Glutamatergic neuron (in vitro differentiated cells): Measurements from ENCODE around the gene FBXO11. TPM values are rescaled to one million over a fixed set of nuclear protein-coding genes. Genes with fewer than 3 reads are reported as not detected.

Experiments
- DNase-seq: peaks from one replicate; pipeline ENCODE4 v3.0.0; 2022
- H3K27ac Mint-ChIP-seq: one replicate; pipeline ENCODE4 v1.8.0; 2020; ENCODE audit warnings: mild to moderate bottlenecking, mixed read lengths, inconsistent platforms; ENCODE audit not compliant: unreplicated experiment
- H3K27me3 Mint-ChIP-seq: one replicate; pipeline ENCODE4 v1.8.0; 2020; ENCODE audit warnings: mild to moderate bottlenecking, moderate library complexity, mixed read lengths, inconsistent platforms; ENCODE audit not compliant: unreplicated experiment
- H3K36me3 Mint-ChIP-seq: one replicate; pipeline ENCODE4 v1.8.0; 2020; ENCODE audit warnings: mild to moderate bottlenecking, mixed read lengths, inconsistent platforms; ENCODE audit not compliant: unreplicated experiment
- H3K4me1 Mint-ChIP-seq: one replicate; pipeline ENCODE4 v1.8.0; 2020; ENCODE audit warnings: mild to moderate bottlenecking, low read depth, mixed read lengths, inconsistent platforms; ENCODE audit not compliant: unreplicated experiment
- H3K4me3 Mint-ChIP-seq: one replicate; pipeline ENCODE4 v1.8.0; 2020; ENCODE audit warnings: mild to moderate bottlenecking, mixed read lengths, inconsistent platforms; ENCODE audit not compliant: unreplicated experiment
- H3K9me3 Mint-ChIP-seq: one replicate; pipeline ENCODE4 v1.8.0; 2020; ENCODE audit warnings: mild to moderate bottlenecking, moderate library complexity, mixed read lengths, inconsistent platforms; ENCODE audit not compliant: unreplicated experiment
- total RNA-seq: library from RNA; stranded (reverse); fragmentation: NEBNext Ultra II Directional; extraction: Animal tissue kit (Norgen Biotek cat#: 25700); gene quantifications from one replicate; pipeline ENCODE4 v1.2.1, GENCODE V29; 2021; ENCODE audit not compliant: unreplicated experiment
- TF ChIP-seq, protein P1 (sequence below): fragments of 200-600 bp; sonication (generic); IDR thresholded peaks from one replicate; pipeline ENCODE4 v1.5.0; 2021; ENCODE audit not compliant: partially characterized antibody, unreplicated experiment

Gene FBXO11
- total RNA-seq, 1 donor from 2014 or later = 135 TPM

DNA sequence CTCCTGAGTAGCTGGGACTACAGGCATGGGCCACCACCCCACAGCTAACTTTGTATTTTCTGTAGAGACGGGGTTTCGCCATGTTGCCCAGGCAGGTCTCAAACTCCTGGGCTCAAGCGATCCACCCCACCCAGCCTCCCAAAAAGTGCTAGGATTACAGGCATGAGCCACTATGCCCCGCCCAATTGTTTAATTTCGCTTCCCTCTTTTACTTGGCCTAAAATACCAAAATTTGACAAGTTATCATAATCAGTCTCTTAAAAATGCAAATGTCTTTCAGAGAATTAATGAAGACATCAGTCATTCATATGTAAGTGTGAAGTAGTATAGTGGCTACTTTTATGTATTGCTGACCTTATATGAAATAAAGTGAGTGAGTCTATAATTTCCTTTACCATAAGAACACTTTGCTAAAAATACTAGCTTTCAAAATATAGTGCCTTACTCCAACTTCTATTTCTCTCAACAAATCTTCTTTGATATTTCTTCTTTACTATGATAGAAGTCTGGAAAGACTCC, 9.8 kb downstream of the FBXO11 start:
- TF ChIP-seq, protein P1, sequence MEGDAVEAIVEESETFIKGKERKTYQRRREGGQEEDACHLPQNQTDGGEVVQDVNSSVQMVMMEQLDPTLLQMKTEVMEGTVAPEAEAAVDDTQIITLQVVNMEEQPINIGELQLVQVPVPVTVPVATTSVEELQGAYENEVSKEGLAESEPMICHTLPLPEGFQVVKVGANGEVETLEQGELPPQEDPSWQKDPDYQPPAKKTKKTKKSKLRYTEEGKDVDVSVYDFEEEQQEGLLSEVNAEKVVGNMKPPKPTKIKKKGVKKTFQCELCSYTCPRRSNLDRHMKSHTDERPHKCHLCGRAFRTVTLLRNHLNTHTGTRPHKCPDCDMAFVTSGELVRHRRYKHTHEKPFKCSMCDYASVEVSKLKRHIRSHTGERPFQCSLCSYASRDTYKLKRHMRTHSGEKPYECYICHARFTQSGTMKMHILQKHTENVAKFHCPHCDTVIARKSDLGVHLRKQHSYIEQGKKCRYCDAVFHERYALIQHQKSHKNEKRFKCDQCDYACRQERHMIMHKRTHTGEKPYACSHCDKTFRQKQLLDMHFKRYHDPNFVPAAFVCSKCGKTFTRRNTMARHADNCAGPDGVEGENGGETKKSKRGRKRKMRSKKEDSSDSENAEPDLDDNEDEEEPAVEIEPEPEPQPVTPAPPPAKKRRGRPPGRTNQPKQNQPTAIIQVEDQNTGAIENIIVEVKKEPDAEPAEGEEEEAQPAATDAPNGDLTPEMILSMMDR = no peak
- no peak overlapping the region for H3K4me3 Mint-ChIP-seq
- no peaks in the 10 kb centered on the region for H3K36me3 Mint-ChIP-seq
- peaks cover 30% of the 10 kb centered on the region for H3K4me1 Mint-ChIP-seq
- no peak for DNase-seq
- no peaks in the 10 kb centered on the region for H3K9me3 Mint-ChIP-seq
- no peak overlapping the region for H3K27ac Mint-ChIP-seq
- H3K27me3 Mint-ChIP-seq = no peaks in the 10 kb centered on the region

DNA sequence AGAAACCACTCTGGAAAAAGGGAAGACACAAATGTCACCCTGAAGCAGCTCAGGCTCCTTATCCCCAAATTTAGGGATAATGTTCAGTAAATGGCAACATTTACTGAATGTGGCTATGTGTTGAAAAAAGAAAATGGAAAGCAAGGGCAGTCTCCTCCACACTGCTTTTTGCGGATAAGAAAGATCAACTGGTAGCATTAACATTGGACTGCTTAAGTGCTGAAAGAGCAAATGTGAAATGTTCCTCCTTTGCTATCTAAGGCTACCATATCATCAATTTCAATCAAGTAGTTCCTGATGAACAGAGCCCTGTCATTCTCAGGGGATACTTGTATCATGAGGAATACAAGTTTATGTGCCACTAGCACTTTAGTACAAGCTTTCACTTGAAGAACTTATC, 12.5 kb downstream of the FBXO11 start:
- TF ChIP-seq, protein P1 = no peak
- H3K9me3 Mint-ChIP-seq = no peaks in the 10 kb centered on the region
- no peaks in the 10 kb centered on the region for H3K27me3 Mint-ChIP-seq
- H3K4me1 Mint-ChIP-seq = peaks cover 28% of the 10 kb centered on the region
- no peak for DNase-seq
- H3K36me3 Mint-ChIP-seq = no peaks in the 10 kb centered on the region
- no peak overlapping the region for H3K4me3 Mint-ChIP-seq
- no peak overlapping the region for H3K27ac Mint-ChIP-seq

DNA sequence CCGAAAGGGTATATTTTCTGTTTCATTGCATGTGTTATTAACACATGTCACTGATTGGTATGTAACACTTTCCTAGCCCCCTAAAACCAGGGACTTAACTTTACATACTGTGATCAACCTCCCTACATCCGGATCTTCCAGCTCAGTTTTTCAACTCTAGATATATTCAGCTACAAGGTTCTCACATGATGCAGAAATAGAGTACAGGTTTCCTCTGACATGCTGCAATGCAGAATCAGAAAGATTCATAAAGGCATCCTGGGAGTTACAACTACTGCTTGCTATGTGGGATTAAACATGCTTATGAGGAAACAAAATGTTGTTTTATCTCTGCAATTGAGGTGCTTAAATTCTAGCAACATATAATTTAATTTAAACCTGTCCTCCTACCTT, 14.0 kb downstream of the FBXO11 start:
- no peak overlapping the region for H3K4me3 Mint-ChIP-seq
- no peaks in the 10 kb centered on the region for H3K27me3 Mint-ChIP-seq
- H3K36me3 Mint-ChIP-seq = no peaks in the 10 kb centered on the region
- no peak overlapping the region for H3K27ac Mint-ChIP-seq
- DNase-seq = no peak
- peaks cover 23% of the 10 kb centered on the region for H3K4me1 Mint-ChIP-seq
- H3K9me3 Mint-ChIP-seq = no peaks in the 10 kb centered on the region
- TF ChIP-seq, protein P1 = no peak

DNA sequence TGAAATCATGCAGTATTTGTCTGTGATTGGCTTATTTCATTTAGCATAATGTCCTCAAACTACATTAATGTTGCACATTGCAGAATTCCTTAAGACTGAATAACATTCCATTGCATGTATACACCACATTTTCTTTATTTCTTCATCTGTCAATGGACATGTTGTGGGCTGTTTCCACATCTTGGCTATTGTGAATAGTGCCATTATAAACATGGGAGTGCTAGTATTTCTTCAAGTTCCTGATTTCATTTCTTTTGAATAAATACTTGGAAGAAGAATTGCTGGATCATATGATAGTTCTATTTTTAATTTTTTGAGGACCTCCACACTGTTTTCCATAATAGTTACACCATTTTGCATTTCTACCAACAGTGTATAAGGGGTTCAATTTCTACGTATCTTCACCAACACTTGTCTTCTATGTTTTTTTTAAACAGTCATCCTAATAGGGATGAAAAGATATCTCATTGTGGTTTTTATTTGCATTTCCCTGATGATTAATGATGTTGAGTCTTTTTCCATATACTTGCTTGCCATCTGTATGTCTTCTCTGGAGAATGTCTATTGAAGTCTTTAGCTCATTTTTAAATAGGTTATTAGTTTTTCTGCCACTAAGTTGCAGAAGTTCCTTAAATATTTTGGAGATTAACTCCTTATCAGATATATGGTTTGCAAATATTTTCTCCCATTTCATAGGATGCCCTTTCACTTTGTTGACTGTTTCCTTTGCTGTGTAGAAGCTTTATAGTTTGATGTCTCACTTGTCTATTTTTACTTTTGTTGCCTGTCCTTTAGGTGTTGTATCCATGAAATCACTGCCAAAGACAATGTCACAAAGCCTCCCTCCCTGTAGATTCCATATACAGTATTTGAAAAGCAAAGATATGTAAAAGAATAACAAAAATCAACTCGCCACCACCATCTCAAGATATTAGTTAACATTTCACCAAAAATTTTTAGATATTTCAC, 14.6 kb downstream of the FBXO11 start:
- Mint-ChIP-seq H3K36me3 (no peaks in the 10 kb centered on the region), H3K27me3 (no peaks in the 10 kb centered on the region), H3K4me1 (peaks cover 21% of the 10 kb centered on the region), H3K27ac (no peak overlapping the region), H3K4me3 (no peak overlapping the region), H3K9me3 (no peaks in the 10 kb centered on the region)
- no peak for DNase-seq
- TF ChIP-seq, protein P1 = no peak
